Progenitor cell of endocrine pancreas (in vitro differentiated cells): ENCODE measurements around the gene MECP2. TPM values are rescaled to one million over a fixed set of nuclear protein-coding genes. Genes with fewer than 3 reads are reported as not detected.
A peak's percentile ranks its signal among the peaks of the same experiment; 100 is the strongest.

Source experiments
- DNase-seq: peaks from one replicate; pipeline ENCODE4 v3.0.0; 2021; ENCODE audit warnings: low spot score; ENCODE audit not compliant: unreplicated experiment
- H3K27ac Mint-ChIP-seq: 2 replicates; pipeline ENCODE4 v1.8.0; 2021; ENCODE audit warnings: mild to moderate bottlenecking, moderate library complexity, mixed read lengths
- H3K27me3 Mint-ChIP-seq: 2 replicates; pipeline ENCODE4 v1.8.0; 2021; ENCODE audit warnings: mixed read lengths
- H3K36me3 Mint-ChIP-seq: 2 replicates; pipeline ENCODE4 v1.8.0; 2022; ENCODE audit warnings: mixed read lengths; ENCODE audit not compliant: insufficient read depth
- H3K4me1 Mint-ChIP-seq: 2 replicates; pipeline ENCODE4 v1.8.0; 2021; ENCODE audit warnings: low read depth, mixed read lengths
- H3K4me3 Mint-ChIP-seq: 2 replicates; pipeline ENCODE4 v1.8.0; 2021; ENCODE audit warnings: low read depth, mild to moderate bottlenecking, moderate library complexity, mixed read lengths
- H3K9me3 Mint-ChIP-seq: 2 replicates; pipeline ENCODE4 v1.8.0; 2021; ENCODE audit warnings: low read depth, mixed read lengths
- total RNA-seq: library from RNA; stranded (reverse); gene quantifications from 2 replicates; pipeline ENCODE4 v1.2.1, GENCODE V29; 2021
- TF ChIP-seq, protein P1 (sequence below): fragments of 200-600 bp; sonication (generic); IDR thresholded peaks from one replicate; pipeline ENCODE4 v1.5.0; 2021; ENCODE audit warnings: antibody characterized with exemption, mild to moderate bottlenecking; ENCODE audit not compliant: unreplicated experiment

The MECP2 gene
- total RNA-seq, 1 donor from 2014 or later, result 47.6 TPM

DNA sequence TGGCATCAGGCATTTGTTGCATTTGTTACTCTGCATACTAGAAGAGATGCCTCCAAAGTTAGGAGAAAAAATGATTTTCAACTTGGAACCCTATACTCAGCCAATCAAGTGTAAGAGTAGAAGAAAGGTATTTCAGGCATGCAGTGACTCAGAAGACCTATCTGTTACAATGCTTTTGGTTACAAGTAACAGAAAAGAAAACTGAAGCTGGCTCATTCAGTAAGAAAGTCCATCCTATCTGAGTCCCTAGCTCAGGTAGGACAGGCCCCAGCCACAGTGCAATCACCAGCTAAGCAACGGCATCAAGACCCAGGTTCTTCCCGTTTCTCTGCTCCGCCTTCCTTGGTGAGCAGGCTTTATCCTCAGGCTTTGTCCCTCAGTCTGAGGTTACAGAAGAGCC lies 23.3 kb downstream of the MECP2 start:
- Mint-ChIP-seq H3K36me3 (peaks cover 12% of the 10 kb centered on the region), H3K4me3 (no peak overlapping the region)

DNA sequence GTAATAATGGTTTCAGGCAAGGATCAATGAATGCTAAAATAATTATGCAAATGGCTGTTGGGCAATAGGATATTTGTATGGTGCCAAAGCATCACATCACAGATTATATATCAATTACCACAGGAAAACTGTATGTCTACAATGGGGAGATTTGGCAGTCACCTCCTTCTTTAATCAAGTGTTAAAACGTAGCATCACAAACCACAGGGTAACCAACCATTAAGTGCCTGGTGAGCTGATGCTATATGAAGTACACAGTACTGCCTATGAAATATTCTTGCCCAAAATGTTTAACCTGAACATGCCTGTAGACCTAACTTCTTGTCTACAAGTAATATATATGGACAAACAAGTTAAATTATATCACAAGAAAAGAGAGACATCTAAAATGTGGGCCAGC lies 25.3 kb downstream of the MECP2 start:
- H3K4me3 Mint-ChIP-seq, result no peak overlapping the region
- H3K36me3 Mint-ChIP-seq, result peaks cover 9% of the 10 kb centered on the region
- H3K27me3 Mint-ChIP-seq, result no peaks in the 10 kb centered on the region
- DNase-seq, result no peak
- no peak overlapping the region for H3K27ac Mint-ChIP-seq
- peaks cover 14% of the 10 kb centered on the region for H3K9me3 Mint-ChIP-seq
- TF ChIP-seq, protein P1, sequence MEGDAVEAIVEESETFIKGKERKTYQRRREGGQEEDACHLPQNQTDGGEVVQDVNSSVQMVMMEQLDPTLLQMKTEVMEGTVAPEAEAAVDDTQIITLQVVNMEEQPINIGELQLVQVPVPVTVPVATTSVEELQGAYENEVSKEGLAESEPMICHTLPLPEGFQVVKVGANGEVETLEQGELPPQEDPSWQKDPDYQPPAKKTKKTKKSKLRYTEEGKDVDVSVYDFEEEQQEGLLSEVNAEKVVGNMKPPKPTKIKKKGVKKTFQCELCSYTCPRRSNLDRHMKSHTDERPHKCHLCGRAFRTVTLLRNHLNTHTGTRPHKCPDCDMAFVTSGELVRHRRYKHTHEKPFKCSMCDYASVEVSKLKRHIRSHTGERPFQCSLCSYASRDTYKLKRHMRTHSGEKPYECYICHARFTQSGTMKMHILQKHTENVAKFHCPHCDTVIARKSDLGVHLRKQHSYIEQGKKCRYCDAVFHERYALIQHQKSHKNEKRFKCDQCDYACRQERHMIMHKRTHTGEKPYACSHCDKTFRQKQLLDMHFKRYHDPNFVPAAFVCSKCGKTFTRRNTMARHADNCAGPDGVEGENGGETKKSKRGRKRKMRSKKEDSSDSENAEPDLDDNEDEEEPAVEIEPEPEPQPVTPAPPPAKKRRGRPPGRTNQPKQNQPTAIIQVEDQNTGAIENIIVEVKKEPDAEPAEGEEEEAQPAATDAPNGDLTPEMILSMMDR, result no peak
- peaks cover 6% of the 10 kb centered on the region for H3K4me1 Mint-ChIP-seq

More for the DNA sequence above, 23.3 kb downstream of the MECP2 start:
- no peaks in the 10 kb centered on the region for H3K27me3 Mint-ChIP-seq
- peaks cover 6% of the 10 kb centered on the region for H3K4me1 Mint-ChIP-seq
- DNase-seq, result no peak
- H3K27ac Mint-ChIP-seq, result peak overlapping the region; percentile 73
- peaks cover 17% of the 10 kb centered on the region for H3K9me3 Mint-ChIP-seq
- TF ChIP-seq, protein P1, result no peak

GRCh38 chrX:154068560-154068959 lies 29.0 kb downstream of the MECP2 start:
- Mint-ChIP-seq H3K27me3 (no peaks in the 10 kb centered on the region), H3K4me1 (peaks cover 6% of the 10 kb centered on the region), H3K36me3 (no peaks in the 10 kb centered on the region), H3K9me3 (peaks cover 8% of the 10 kb centered on the region), H3K27ac (no peak overlapping the region), H3K4me3 (no peak overlapping the region)
- TF ChIP-seq, protein P1, result no peak
- no peak for DNase-seq

- DNase-seq, result no peak
- H3K4me3 Mint-ChIP-seq, result no peak overlapping the region
- H3K9me3 Mint-ChIP-seq, result peaks cover 9% of the 10 kb centered on the region
- H3K27me3 Mint-ChIP-seq, result no peaks in the 10 kb centered on the region
- peak overlapping the region; percentile 76 for H3K27ac Mint-ChIP-seq
- peaks cover 22% of the 10 kb centered on the region for H3K4me1 Mint-ChIP-seq
- TF ChIP-seq, protein P1, result no peak
- peaks cover 2% of the 10 kb centered on the region for H3K36me3 Mint-ChIP-seq
Measured at GRCh38 chrX:154064637-154065435, 32.7 kb downstream of the MECP2 start.

DNA sequence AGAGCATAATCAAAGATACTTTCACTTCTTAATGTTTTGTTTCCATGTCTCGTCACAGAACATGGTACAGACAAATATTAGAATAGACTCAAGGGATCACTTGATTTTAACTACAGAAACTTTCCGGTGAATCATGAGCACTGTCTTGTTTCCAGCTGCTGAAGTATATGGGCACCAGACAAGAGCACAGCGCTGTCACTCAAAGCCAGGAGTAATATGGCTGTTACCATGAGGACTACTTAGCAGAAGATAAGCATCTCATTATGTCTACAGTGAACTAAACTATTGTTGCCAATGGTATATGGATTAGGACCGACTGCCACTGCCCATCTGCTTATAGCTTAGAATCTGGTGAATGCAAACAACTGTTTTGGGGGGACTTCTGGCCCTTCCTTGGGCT lies 34.3 kb downstream of the MECP2 start:
- H3K36me3 Mint-ChIP-seq, result peaks cover 5% of the 10 kb centered on the region
- peaks cover 11% of the 10 kb centered on the region for H3K9me3 Mint-ChIP-seq
- H3K4me1 Mint-ChIP-seq, result peaks cover 22% of the 10 kb centered on the region
- DNase-seq, result no peak
- no peak overlapping the region for H3K4me3 Mint-ChIP-seq
- TF ChIP-seq, protein P1, result no peak
- no peak overlapping the region for H3K27ac Mint-ChIP-seq
- no peaks in the 10 kb centered on the region for H3K27me3 Mint-ChIP-seq
